Fibroblast of the aortic adventitia (primary cell): Measurements from ENCODE around the gene NPEPL1. TPM values are rescaled to one million over a fixed set of nuclear protein-coding genes. Genes with fewer than 3 reads are reported as not detected.
"Not testable (repeated sequence)": the region's sequence is repeated elsewhere in the genome, so short reads cannot be mapped to it uniquely, and the experiment has no call there.

Source experiments
- DNase-seq: peaks from one replicate; pipeline ENCODE4 v3.0.0-alpha.2; 2010; ENCODE audit warnings: low read depth
- H3K4me3 ChIP-seq: 2 replicates; pipeline ENCODE4 v1.5.1; 2011; ENCODE audit warnings: low read depth, mild to moderate bottlenecking, control low read depth, low read length, moderate library complexity
- total RNA-seq: library from RNA; depleted of rRNA; stranded (reverse); fragments of >200 nt; gene quantifications from 2 replicates; pipeline ENCODE4 v1.2.3, GENCODE V29; 2012; ENCODE audit warnings: low replicate concordance
- TF ChIP-seq, protein P1 (sequence below): IDR thresholded peaks from 2 replicates; pipeline ENCODE4 v1.5.1; 2011; ENCODE audit warnings: mild to moderate bottlenecking, low read length, control low read depth, inconsistent platforms; ENCODE audit not compliant: insufficient read depth

The NPEPL1 gene
- total RNA-seq, 1 donor = 24.5 TPM

DNA sequence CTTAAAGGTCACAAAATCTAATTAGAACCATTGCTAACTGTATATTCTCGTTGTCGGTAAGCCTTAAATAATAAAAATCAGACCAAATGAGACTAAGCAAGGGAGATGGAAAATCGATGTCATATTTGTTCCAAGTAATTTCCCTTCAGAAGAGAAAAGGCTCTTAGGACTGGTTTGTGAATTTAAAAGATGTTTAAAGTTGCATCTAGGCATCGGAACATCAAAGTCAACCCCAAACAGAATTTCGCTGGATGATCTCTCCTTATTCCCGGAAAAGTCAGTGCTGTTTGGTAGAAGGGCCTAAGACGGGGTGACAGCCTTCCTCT is 63.8 kb downstream of the NPEPL1 start:
- TF ChIP-seq, protein P1, sequence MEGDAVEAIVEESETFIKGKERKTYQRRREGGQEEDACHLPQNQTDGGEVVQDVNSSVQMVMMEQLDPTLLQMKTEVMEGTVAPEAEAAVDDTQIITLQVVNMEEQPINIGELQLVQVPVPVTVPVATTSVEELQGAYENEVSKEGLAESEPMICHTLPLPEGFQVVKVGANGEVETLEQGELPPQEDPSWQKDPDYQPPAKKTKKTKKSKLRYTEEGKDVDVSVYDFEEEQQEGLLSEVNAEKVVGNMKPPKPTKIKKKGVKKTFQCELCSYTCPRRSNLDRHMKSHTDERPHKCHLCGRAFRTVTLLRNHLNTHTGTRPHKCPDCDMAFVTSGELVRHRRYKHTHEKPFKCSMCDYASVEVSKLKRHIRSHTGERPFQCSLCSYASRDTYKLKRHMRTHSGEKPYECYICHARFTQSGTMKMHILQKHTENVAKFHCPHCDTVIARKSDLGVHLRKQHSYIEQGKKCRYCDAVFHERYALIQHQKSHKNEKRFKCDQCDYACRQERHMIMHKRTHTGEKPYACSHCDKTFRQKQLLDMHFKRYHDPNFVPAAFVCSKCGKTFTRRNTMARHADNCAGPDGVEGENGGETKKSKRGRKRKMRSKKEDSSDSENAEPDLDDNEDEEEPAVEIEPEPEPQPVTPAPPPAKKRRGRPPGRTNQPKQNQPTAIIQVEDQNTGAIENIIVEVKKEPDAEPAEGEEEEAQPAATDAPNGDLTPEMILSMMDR = no peak
- no peak overlapping the region for H3K4me3 ChIP-seq
- no peak for DNase-seq

DNA sequence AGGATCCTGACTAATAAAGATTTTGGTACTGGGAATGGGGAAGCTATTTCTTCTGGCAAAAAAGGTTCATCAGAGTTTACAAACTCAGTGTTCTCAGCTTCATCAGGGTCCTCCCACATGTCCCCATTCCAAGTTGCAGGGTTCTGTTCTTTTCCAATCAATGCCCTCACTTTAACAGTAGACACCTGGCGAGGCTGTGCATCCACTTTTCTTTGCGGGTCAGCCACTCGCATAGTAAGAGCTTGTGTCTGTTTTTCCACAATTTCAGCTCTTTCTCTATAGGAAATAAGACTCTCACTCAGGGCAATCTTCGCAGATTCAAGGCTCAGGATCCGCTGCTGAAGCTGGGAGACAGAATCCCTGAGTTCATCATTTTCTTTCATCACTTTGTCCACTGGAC is 65.0 kb downstream of the NPEPL1 start:
- H3K4me3 ChIP-seq, DNase-seq: not testable (repeated sequence)

DNA sequence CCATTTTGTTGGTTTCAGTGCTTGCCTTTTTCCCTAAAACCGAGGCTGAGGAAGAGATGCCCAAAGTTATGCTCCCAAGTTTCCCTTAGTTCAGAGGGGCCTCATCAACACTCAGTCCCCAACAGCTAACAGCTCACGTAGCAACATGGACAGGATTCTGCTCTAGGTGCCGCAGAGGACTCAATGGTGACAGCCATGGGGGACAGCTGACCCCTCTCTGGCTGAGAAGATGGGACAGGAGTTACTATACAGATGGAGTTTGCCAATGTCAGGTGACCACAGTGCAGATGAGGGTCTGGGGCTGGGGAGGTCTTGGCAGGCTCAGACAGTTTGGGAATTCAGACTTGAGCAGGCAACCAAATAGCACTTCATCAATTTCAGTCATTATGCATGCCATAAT is 67.3 kb downstream of the NPEPL1 start:
- DNase-seq = no peak
- no peak overlapping the region for H3K4me3 ChIP-seq
- TF ChIP-seq, protein P1 = no peak

DNA sequence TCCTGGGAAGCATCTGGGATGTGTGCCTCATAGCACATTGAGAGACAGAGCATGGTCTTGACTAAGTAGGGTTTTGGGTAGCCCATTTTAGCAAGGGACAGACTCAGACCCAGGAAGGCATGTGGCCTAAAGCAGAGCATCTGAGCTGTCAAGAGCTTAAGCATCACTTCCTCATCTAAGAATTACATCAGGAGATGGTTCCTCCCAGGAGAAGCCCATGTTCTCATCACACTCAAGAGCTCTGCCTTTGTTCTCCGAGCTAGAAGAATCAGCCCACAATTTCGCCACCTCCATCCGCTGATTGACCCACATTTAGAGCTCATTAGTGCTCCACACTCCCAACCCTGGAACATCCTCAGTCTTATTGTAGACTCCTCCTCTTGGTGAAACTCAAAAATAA is 68.3 kb downstream of the NPEPL1 start:
- TF ChIP-seq, protein P1 = no peak
- no peak for DNase-seq

DNA sequence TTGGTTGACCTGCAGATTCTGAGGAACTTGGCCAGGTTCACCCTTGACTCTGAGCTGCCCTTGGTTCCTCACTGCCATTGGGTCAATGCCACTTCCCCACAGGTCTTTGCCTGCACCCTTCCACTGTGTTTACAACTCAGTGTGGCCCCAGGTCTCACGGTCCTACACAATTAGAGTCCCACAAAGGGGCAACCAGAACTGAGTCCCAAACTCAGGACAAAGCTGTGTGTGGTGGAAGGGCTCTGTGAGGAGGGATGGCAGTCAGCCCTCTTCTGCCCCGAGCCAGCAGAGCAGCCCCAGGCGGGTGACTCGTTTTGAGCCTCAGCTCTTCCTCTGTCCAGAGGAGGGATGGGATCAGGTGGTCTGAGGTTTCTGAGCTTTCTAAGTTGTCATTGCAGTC is 69.5 kb downstream of the NPEPL1 start:
- H3K4me3 ChIP-seq = no peak overlapping the region
- no peak for DNase-seq
- TF ChIP-seq, protein P1 = no peak

More for the DNA sequence above, 68.3 kb downstream of the NPEPL1 start:
- H3K4me3 ChIP-seq = no peak overlapping the region

DNA sequence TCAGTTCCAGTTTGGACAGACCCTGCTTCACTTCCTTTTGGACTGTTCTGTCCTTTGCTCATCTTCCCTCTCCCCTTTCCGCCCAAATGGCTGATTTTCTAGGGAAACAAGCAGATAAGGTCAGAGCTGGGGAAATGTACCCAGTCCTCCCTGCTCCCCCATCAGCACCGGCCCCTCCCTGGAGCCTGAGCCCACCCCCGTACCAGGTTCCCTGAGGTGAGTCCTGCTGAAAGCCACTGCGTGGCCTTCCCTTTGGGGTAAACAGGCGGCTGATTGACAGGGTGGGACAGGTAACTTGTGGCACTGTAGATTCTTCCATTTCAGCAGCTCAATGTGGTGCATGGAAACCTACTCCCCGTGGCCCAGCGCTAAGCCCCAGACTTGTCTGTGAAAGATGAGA is 70.5 kb downstream of the NPEPL1 start:
- TF ChIP-seq, protein P1 = no peak
- no peak for DNase-seq
- no peak overlapping the region for H3K4me3 ChIP-seq

Other genes starting within 250 kb of the NPEPL1 start
- 1.6 and 20.8 TPM in 2 replicates for gene APCDD1L, start 177.4 kb upstream of the NPEPL1 start, total RNA-seq
- gene STX16, start 41.5 kb upstream of the NPEPL1 start, total RNA-seq = 25.5 and 26.5 TPM in 2 replicates
- gene GNAS-AS1, start 158.1 kb downstream of the NPEPL1 start, total RNA-seq = 0.25 and 0.81 TPM in 2 replicates
- gene GNAS, start 159.9 kb downstream of the NPEPL1 start, total RNA-seq = 417 and 474 TPM in 2 replicates